Trophoblast cell (in vitro differentiated cells and primary cell): ENCODE measurements around the gene SNAPC5.

Experiments used
- DNase-seq, 2 donors: peaks; one replicate each; pipeline ENCODE4 v3.0.0-alpha.2; 2016
- H2AFZ ChIP-seq: 2 replicates; pipeline ENCODE4 v1.6.1; 2013; ENCODE audit warnings: low read length, moderate library complexity, mild to moderate bottlenecking; ENCODE audit not compliant: insufficient read depth, poor library complexity
- H2AK5ac ChIP-seq: 2 replicates; pipeline ENCODE4 v1.6.1; 2013; ENCODE audit warnings: mild to moderate bottlenecking, low read length
- H2BK120ac ChIP-seq: 2 replicates; pipeline ENCODE4 v1.6.1; 2013; ENCODE audit warnings: low read length, mild to moderate bottlenecking, moderate library complexity; ENCODE audit not compliant: insufficient read depth, poor library complexity
- H2BK12ac ChIP-seq: 2 replicates; pipeline ENCODE4 v1.6.1; 2013; ENCODE audit warnings: mild to moderate bottlenecking, low read length, moderate library complexity
- H2BK5ac ChIP-seq: 2 replicates; pipeline ENCODE4 v1.6.1; 2013; ENCODE audit warnings: low read length, low read depth, moderate library complexity, mild to moderate bottlenecking; ENCODE audit not compliant: poor library complexity
- H3K14ac ChIP-seq: 2 replicates; pipeline ENCODE4 v1.6.1; 2013; ENCODE audit warnings: mild to moderate bottlenecking, low read length
- H3K18ac ChIP-seq: 2 replicates; pipeline ENCODE4 v1.6.1; 2013; ENCODE audit warnings: mild to moderate bottlenecking, low read length
- H3K23ac ChIP-seq: 2 replicates; pipeline ENCODE4 v1.6.1; 2013; ENCODE audit warnings: low read length
- H3K27ac ChIP-seq: 2 replicates; pipeline ENCODE4 v1.5.1; 2013; ENCODE audit warnings: low read depth, mild to moderate bottlenecking, inconsistent platforms, low read length, moderate library complexity
- H3K27me3 ChIP-seq: 2 replicates; pipeline ENCODE4 v1.6.1; 2013; ENCODE audit warnings: inconsistent platforms, mild to moderate bottlenecking, low read length, moderate library complexity; ENCODE audit not compliant: insufficient read depth
- H3K36me3 ChIP-seq, 2 experiments: 1 replicate in 1 of 2; 2 replicates in 1 of 2; pipeline ENCODE4 v1.6.1; 2013; ENCODE audit warnings: low read length in 2 of 2, mild to moderate bottlenecking in 2 of 2, moderate library complexity in 1 of 2; ENCODE audit not compliant: insufficient read depth in 2 of 2, control insufficient read depth in 1 of 2
- H3K4ac ChIP-seq: 2 replicates; pipeline ENCODE4 v1.6.1; 2013; ENCODE audit warnings: low read depth, mild to moderate bottlenecking, low read length, moderate library complexity
- H3K4me1 ChIP-seq, 2 experiments: 1 replicate in 1 of 2; 2 replicates in 1 of 2; pipeline ENCODE4 v1.6.1; 2013; ENCODE audit warnings: low read length in 2 of 2, mild to moderate bottlenecking in 2 of 2, moderate library complexity in 1 of 2; ENCODE audit not compliant: insufficient read depth in 2 of 2, control insufficient read depth in 1 of 2
- H3K4me2 ChIP-seq: 2 replicates; pipeline ENCODE4 v1.6.1; 2013; ENCODE audit warnings: inconsistent platforms, mild to moderate bottlenecking, low read length, moderate library complexity
- H3K4me3 ChIP-seq: 2 replicates; pipeline ENCODE4 v1.5.1; 2013; ENCODE audit warnings: mild to moderate bottlenecking, low read depth, low read length, inconsistent platforms
- H3K79me1 ChIP-seq: one replicate; pipeline ENCODE4 v1.6.1; 2013; ENCODE audit warnings: low read length
- H3K79me2 ChIP-seq: 2 replicates; pipeline ENCODE4 v1.6.1; 2013; ENCODE audit warnings: low read length, mild to moderate bottlenecking; ENCODE audit not compliant: control insufficient read depth, insufficient read depth, poor library complexity
- H3K9ac ChIP-seq: 2 replicates; pipeline ENCODE4 v1.6.1; 2013; ENCODE audit warnings: mild to moderate bottlenecking, low read length
- H3K9me3 ChIP-seq: 2 replicates; pipeline ENCODE4 v1.6.1; 2013; ENCODE audit warnings: low read depth, mild to moderate bottlenecking, control low read depth, inconsistent platforms, low read length; ENCODE audit not compliant: insufficient read depth
- H4K12ac ChIP-seq: 2 replicates; pipeline ENCODE4 v1.6.1; 2013; ENCODE audit warnings: low read depth, mild to moderate bottlenecking, low read length, moderate library complexity
- H4K8ac ChIP-seq: 2 replicates; pipeline ENCODE4 v1.6.1; 2013; ENCODE audit warnings: low read depth, mild to moderate bottlenecking, low read length, moderate library complexity
- H4K91ac ChIP-seq: one replicate; pipeline ENCODE4 v1.6.1; 2013; ENCODE audit warnings: low read depth, mild to moderate bottlenecking, low read length, moderate library complexity
- WGBS: extraction: QIAGEN DNeasy Blood & Tissue Kit; methylation state at CpG from one replicate; pipeline ENCODE4 v1.1.7; 2013; ENCODE audit warnings: missing lambda C conversion rate; ENCODE audit not compliant: insufficient read length, insufficient coverage; ENCODE audit errors: extremely low coverage; 5-methylcytosine and 5-hydroxymethylcytosine counted together

SNAPC5 gene

DNA sequence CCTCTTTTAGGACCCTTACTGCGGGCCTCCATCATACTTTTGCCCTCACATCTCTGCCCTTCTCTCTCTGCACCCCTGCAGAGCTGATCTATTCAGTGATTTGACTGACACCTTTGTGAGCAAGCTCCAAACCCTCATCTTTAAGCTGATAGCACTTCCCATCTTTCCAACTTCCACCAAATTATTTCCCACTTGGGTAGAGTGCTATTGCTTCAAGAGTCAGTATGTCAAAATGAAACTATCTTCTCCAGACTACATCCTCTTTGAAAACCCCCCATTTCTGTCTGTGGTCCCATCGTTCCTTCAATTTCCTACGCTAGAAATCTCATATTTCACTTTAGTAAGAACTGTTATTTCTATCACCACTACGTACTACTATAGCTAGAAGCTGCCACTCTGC lies 27.3 kb upstream of the SNAPC5 start:
- Histone ChIP-seq H4K12ac (no peak overlapping the region), H4K91ac (no peak overlapping the region), H3K27me3 (no peaks in the 10 kb centered on the region), H3K27ac (no peak overlapping the region), H4K8ac (no peak overlapping the region), H3K79me1 (no peaks in the 10 kb centered on the region), H3K23ac (no peak overlapping the region), H3K79me2 (no peaks in the 10 kb centered on the region), H2BK5ac (no peak overlapping the region), H3K36me3 (peaks cover 16 to 23% of the 10 kb centered on the region in 2 experiments), H2BK12ac (no peak overlapping the region), H3K4me2 (no peak overlapping the region), H3K4me3 (no peak overlapping the region), H3K9ac (no peak overlapping the region), H3K14ac (no peak overlapping the region), H2AK5ac (no peak overlapping the region), H3K4ac (no peak overlapping the region), H2AFZ (no peak overlapping the region), H3K4me1 (no peaks in the 10 kb centered on the region), H3K9me3 (no peaks in the 10 kb centered on the region), H2BK120ac (no peak overlapping the region), H3K18ac (no peak overlapping the region)
- no CpG with 5 or more reads among the region's 4 CpGs for WGBS
- DNase-seq: no peak

- H3K23ac ChIP-seq: no peak overlapping the region
- no peak overlapping the region for H2BK5ac ChIP-seq
- no peaks in the 10 kb centered on the region for H3K79me2 ChIP-seq
- H3K4me1 ChIP-seq: no peaks in the 10 kb centered on the region
- no peak for DNase-seq
- H3K18ac ChIP-seq: no peak overlapping the region
- H3K4me2 ChIP-seq: no peak overlapping the region
- no peaks in the 10 kb centered on the region for H3K9me3 ChIP-seq
- no peak overlapping the region for H3K4me3 ChIP-seq
- peaks cover 14 to 23% of the 10 kb centered on the region in 2 experiments for H3K36me3 ChIP-seq
- no peaks in the 10 kb centered on the region for H3K79me1 ChIP-seq
- no CpG with 5 or more reads among the region's 3 CpGs for WGBS
- H3K14ac ChIP-seq: no peak overlapping the region
- H4K12ac ChIP-seq: no peak overlapping the region
- H2AFZ ChIP-seq: no peak overlapping the region
- no peak overlapping the region for H3K9ac ChIP-seq
- H3K27ac ChIP-seq: no peak overlapping the region
- no peak overlapping the region for H4K8ac ChIP-seq
- no peak overlapping the region for H2BK12ac ChIP-seq
- H4K91ac ChIP-seq: no peak overlapping the region
- no peak overlapping the region for H2AK5ac ChIP-seq
- no peak overlapping the region for H3K4ac ChIP-seq
- H3K27me3 ChIP-seq: no peaks in the 10 kb centered on the region
- H2BK120ac ChIP-seq: no peak overlapping the region
Observed at GRCh38 chr15:66523926-66524325, 26.4 kb upstream of the SNAPC5 start.

DNA sequence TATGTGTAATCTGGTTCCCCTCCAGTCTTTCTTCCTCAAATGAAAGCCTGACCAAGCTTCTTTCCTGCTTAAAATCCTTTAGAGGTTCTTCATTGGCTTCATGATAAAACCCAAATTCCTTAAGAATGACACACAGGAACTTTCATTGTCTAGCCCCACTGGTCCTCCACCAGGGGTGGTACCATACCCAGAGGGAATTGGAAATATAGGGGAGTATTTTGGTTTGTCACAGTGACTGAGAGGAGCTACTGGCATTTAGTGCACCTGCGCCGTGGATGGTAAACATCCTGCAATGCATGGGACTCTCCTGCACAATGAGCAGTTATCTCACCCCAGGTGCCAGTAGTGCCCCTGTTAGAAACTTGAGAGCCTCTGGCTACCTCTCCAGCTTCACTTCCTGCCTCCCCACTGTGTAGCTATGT lies 18.4 kb upstream of the SNAPC5 start:
- Histone ChIP-seq H4K12ac (no peak overlapping the region), H3K9me3 (no peaks in the 10 kb centered on the region), H4K8ac (no peak overlapping the region), H3K4me2 (no peak overlapping the region), H2BK12ac (no peak overlapping the region), H2AFZ (no peak overlapping the region), H2BK5ac (no peak overlapping the region), H3K4me3 (no peak overlapping the region), H3K79me1 (no peaks in the 10 kb centered on the region), H3K4me1 (no peaks in the 10 kb centered on the region), H3K27me3 (no peaks in the 10 kb centered on the region), H3K18ac (no peak overlapping the region), H2AK5ac (no peak overlapping the region), H3K27ac (no peak overlapping the region), H3K14ac (no peak overlapping the region), H3K4ac (no peak overlapping the region), H4K91ac (no peak overlapping the region), H3K23ac (no peak overlapping the region), H3K9ac (no peak overlapping the region), H3K79me2 (no peaks in the 10 kb centered on the region), H2BK120ac (no peak overlapping the region), H3K36me3 (peaks cover 6 to 17% of the 10 kb centered on the region in 2 experiments)
- DNase-seq: no peak
- no CpG with 5 or more reads among the region's 2 CpGs for WGBS

DNA sequence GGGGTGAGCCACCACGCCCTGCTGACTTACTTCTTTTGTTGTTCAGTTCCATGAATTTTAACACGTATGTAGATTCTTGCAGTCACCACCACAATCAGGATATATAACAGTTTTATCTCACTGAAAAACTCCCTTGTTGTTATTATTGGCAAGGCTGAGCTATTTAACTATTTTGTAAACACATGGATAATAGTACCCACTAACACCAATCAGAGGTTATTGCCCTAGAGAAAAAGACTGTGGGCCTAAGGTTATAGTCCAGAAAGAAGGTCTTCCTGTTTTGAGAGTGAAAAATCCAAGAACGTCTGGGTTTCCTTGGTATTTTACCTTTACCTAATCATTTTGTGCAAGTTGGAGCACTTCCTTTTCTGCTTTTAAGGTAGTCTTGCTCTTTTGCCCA lies 17.0 kb upstream of the SNAPC5 start:
- WGBS: no CpG with 5 or more reads among the region's 3 CpGs

More for the DNA sequence above, 17.0 kb upstream of the SNAPC5 start:
- H2AFZ ChIP-seq: no peak overlapping the region
- no peak overlapping the region for H3K9ac ChIP-seq
- no peak overlapping the region for H3K18ac ChIP-seq
- H3K14ac ChIP-seq: no peak overlapping the region
- no peaks in the 10 kb centered on the region for H3K9me3 ChIP-seq
- no peak overlapping the region for H3K4me3 ChIP-seq
- no peak for DNase-seq
- no peaks in the 10 kb centered on the region for H3K79me1 ChIP-seq
- H2AK5ac ChIP-seq: no peak overlapping the region
- H4K12ac ChIP-seq: no peak overlapping the region
- no peak overlapping the region for H2BK12ac ChIP-seq
- no peaks in the 10 kb centered on the region for H3K4me1 ChIP-seq
- no peak overlapping the region for H3K23ac ChIP-seq
- no peak overlapping the region for H3K4me2 ChIP-seq
- H2BK120ac ChIP-seq: no peak overlapping the region
- no peak overlapping the region for H2BK5ac ChIP-seq
- H3K27ac ChIP-seq: no peak overlapping the region
- peaks cover 2 to 13% of the 10 kb centered on the region in 2 experiments for H3K36me3 ChIP-seq
- H4K8ac ChIP-seq: no peak overlapping the region
- no peaks in the 10 kb centered on the region for H3K79me2 ChIP-seq
- no peak overlapping the region for H4K91ac ChIP-seq
- no peak overlapping the region for H3K4ac ChIP-seq
- H3K27me3 ChIP-seq: no peaks in the 10 kb centered on the region
